PC-9 (cell line): ENCODE data around the gene ARL3. TPM values are rescaled to one million over a fixed set of nuclear protein-coding genes. Genes with fewer than 3 reads are reported as not detected.

Experiments
- BruUV-seq: library from RNA; stranded (reverse); fragments of 400-500 nt; replicated peaks from 2 replicates; lab custom pipeline; 2021; lab: Mats Ljungman, UMichigan
- CTCF ChIA-PET: fragments of 300-600 bp; sonication (Branson Sonifier 250); formaldehyde crosslinking; loops from one replicate; lab custom pipeline; 2022; ENCODE audit warnings: antibody characterized with exemption; lab: Charles Lee
- POLR2A ChIA-PET: fragments of 300-600 bp; sonication (Branson Sonifier 250); formaldehyde crosslinking; loops from one replicate; lab custom pipeline; 2022; ENCODE audit warnings: antibody characterized with exemption; ENCODE audit not compliant: unreplicated experiment; lab: Charles Lee
- DNase-seq, 2 experiments: peaks; one replicate each; pipeline versions ENCODE4 v3.0.0 to v3.0.0-alpha.2; 2015 to 2022; ENCODE audit warnings: mixed read lengths in 1 of 2
- H2AFZ ChIP-seq: fragments of 200-600 bp; sonication (generic); 2 replicates; pipeline ENCODE4 v1.8.1; 2017; ENCODE audit warnings: antibody characterized with exemption
- H3F3A ChIP-seq: fragments of 200-600 bp; sonication (generic); 2 replicates; pipeline ENCODE4 v1.8.1; 2017; ENCODE audit warnings: antibody characterized with exemption, mild to moderate bottlenecking, low read depth; ENCODE audit not compliant: insufficient read depth
- H3K27ac ChIP-seq: fragments of 200-600 bp; sonication (generic); 2 replicates; pipeline ENCODE4 v1.6.1; 2016; ENCODE audit warnings: mixed run types
- H3K27me3 ChIP-seq: fragments of 200-600 bp; sonication (generic); 2 replicates; pipeline ENCODE4 v1.6.1; 2016; ENCODE audit warnings: low read depth, mixed run types; ENCODE audit not compliant: insufficient read depth
- H3K36me3 ChIP-seq: fragments of 200-600 bp; sonication (generic); 2 replicates; pipeline ENCODE4 v1.6.1; 2016; ENCODE audit warnings: low read depth, mixed run types
- H3K4me1 ChIP-seq: fragments of 200-600 bp; sonication (generic); replicated peaks from 2 replicates; pipeline ENCODE4 v1.6.1; 2016; ENCODE audit warnings: mixed run types; ENCODE audit not compliant: insufficient read depth
- H3K4me2 ChIP-seq: fragments of 200-600 bp; sonication (generic); 2 replicates; pipeline ENCODE4 v1.6.1; 2017; ENCODE audit warnings: mixed run types
- H3K4me3 ChIP-seq: fragments of 200-600 bp; sonication (generic); 2 replicates; pipeline ENCODE4 v1.6.1; 2016; ENCODE audit warnings: mixed run types
- H3K79me2 ChIP-seq: fragments of 200-600 bp; sonication (generic); 2 replicates; pipeline ENCODE4 v1.6.1; 2017; ENCODE audit warnings: low read depth, mixed run types
- H3K9me2 ChIP-seq: fragments of 200-600 bp; sonication (generic); 2 replicates; pipeline ENCODE4 v1.8.1; 2017; ENCODE audit warnings: mild to moderate bottlenecking; ENCODE audit not compliant: insufficient read depth
- H3K9me3 ChIP-seq: fragments of 200-600 bp; sonication (generic); 2 replicates; pipeline ENCODE4 v1.8.1; 2016; ENCODE audit warnings: low read depth; ENCODE audit not compliant: insufficient read depth
- H4K20me1 ChIP-seq: fragments of 200-600 bp; sonication (generic); 2 replicates; pipeline ENCODE4 v1.8.1; 2017; ENCODE audit not compliant: insufficient read depth
- EZH2 ChIP-seq: fragments of 200-600 bp; sonication (generic); IDR thresholded peaks from 2 replicates; pipeline ENCODE4 v1.8.0; 2017; ENCODE audit warnings: antibody characterized with exemption, low read depth
- intact Hi-C: fragments of 100-400 bp; cut with micrococcal nuclease; formaldehyde crosslinking; loops from one replicate; pipeline ENCODE4 v1.10.0; 2022; ENCODE audit not compliant: unreplicated experiment
- total RNA-seq: library from RNA; stranded (reverse); gene quantifications from 2 replicates; pipeline ENCODE4 v1.2.3, GENCODE V29; 2021
- TF ChIP-seq, protein P1 (sequence below): fragments of 200-600 bp; sonication (generic); conservative IDR thresholded peaks from 2 replicates; pipeline ENCODE4 v1.6.1; 2017; ENCODE audit warnings: mixed run types, antibody characterized with exemption, mild to moderate bottlenecking, moderate library complexity

The ARL3 gene
- total RNA-seq, 1 experiment from 2014 or later: 9.7 TPM

DNA sequence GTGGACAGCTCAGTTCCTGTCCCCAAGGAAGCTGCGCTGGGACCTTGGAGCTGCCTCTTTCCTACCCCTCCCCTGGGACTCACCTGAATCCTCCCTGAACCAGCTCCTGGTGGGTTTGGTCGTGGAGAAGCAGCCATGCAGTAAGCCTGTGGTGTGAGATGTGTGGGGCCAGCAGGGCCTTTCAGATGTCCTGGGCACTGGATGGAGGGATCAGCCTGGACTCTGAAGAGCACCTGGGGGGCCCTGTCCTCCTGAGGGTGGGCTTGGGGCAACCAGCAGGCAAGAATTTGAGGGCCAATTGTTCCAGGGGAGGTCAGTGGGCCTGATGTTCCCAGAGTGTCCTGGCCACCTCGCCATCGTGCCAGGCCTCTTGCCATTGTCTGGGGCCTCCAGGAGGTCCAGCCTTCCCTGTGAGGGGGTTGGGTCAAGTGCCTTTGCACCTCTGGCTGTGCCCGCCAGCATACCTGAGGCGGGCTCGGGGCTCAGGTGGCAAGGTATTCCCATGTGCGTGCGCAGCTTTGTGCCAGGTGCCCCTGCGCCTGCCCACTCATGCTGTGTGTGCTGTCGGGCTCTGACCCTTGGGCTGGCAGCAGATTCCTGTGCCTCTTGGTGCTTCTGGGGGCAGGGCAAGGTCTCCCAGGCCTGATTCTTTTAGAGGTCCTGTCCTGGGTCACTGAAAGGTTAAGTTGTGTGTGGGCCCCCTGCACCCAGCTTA is 62.6 kb downstream of the ARL3 start:
- H4K20me1 ChIP-seq: peaks cover 54% of the 10 kb centered on the region
- H3K9me3 ChIP-seq: no peaks in the 10 kb centered on the region
- no peak overlapping the region for H2AFZ ChIP-seq
- no peak for DNase-seq
- ChIA-PET CTCF (no interaction called here), POLR2A (no interaction called here)
- intact Hi-C loops: no loop called here
- BruUV-seq: no TSS peak
- no peaks in the 10 kb centered on the region for H3K9me2 ChIP-seq
- TF ChIP-seq, protein P1, sequence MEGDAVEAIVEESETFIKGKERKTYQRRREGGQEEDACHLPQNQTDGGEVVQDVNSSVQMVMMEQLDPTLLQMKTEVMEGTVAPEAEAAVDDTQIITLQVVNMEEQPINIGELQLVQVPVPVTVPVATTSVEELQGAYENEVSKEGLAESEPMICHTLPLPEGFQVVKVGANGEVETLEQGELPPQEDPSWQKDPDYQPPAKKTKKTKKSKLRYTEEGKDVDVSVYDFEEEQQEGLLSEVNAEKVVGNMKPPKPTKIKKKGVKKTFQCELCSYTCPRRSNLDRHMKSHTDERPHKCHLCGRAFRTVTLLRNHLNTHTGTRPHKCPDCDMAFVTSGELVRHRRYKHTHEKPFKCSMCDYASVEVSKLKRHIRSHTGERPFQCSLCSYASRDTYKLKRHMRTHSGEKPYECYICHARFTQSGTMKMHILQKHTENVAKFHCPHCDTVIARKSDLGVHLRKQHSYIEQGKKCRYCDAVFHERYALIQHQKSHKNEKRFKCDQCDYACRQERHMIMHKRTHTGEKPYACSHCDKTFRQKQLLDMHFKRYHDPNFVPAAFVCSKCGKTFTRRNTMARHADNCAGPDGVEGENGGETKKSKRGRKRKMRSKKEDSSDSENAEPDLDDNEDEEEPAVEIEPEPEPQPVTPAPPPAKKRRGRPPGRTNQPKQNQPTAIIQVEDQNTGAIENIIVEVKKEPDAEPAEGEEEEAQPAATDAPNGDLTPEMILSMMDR: no peak
- no peak for TF ChIP-seq EZH2
- no peaks in the 10 kb centered on the region for H3K36me3 ChIP-seq
- H3K27me3 ChIP-seq: no peaks in the 10 kb centered on the region
- H3K4me3 ChIP-seq: no peak overlapping the region
- H3K79me2 ChIP-seq: peaks cover 73% of the 10 kb centered on the region
- H3K4me1 ChIP-seq: peaks cover 14% of the 10 kb centered on the region; the same call in 1 of the 2 replicates
- H3F3A ChIP-seq: peaks cover 3% of the 10 kb centered on the region; the same call in 1 of the 2 replicates
- no peak overlapping the region for H3K4me2 ChIP-seq
- H3K27ac ChIP-seq: no peak overlapping the region

DNA sequence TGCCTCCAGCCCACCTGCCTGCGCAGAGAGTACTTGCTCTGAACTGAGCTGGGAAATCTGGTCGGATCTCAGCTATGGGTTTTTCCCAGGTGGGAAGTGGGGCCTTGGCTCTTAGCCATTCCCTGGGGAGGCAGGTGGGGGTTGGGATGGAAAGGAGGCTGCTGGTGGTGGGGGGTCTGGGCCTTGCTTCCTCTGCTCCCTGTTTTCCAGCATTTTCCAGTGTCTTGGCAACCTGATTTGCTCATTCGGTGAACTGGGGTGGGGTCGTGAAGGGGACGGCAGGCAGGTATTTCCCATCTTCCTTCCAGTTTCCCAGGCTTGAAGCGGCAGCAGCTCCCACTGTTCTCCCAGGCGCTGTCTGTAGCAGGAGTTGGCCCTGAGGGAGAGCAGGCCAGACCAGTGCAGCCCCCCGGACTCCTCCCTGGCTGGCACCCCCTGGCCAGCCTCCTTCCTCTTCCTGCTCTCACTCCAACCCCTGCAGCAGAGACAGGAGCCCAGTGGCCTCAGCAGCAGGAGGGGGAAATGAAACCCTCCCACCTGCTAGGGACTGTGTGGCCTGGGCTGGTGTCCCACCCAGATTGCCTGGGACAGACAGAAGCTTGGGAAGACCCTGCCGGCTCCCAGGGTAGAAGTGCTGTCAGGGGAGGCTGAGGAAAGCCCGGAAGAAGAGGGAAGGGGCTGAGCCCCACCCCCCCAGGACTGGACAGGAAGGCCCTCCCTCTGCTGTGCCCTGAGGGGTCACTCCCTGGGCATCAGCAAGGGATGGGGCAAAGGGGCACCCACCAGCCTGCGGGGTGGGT is 63.3 kb downstream of the ARL3 start:
- Histone ChIP-seq H2AFZ (no peak overlapping the region), H4K20me1 (peaks cover 54% of the 10 kb centered on the region), H3K4me1 (peaks cover 14% of the 10 kb centered on the region; the same call in 1 of the 2 replicates), H3K9me2 (no peaks in the 10 kb centered on the region), H3K4me2 (no peak overlapping the region), H3K36me3 (no peaks in the 10 kb centered on the region), H3K27me3 (no peaks in the 10 kb centered on the region), H3K4me3 (no peak overlapping the region), H3K9me3 (no peaks in the 10 kb centered on the region), H3F3A (peaks cover 10% of the 10 kb centered on the region; the same call in 1 of the 2 replicates), H3K27ac (no peak overlapping the region), H3K79me2 (peaks cover 78% of the 10 kb centered on the region)
- no peak for TF ChIP-seq EZH2
- TF ChIP-seq, protein P1: no peak
- no TSS peak for BruUV-seq
- no peak for DNase-seq
- POLR2A ChIA-PET: no interaction called here
- intact Hi-C loops: no loop called here
- CTCF ChIA-PET: no interaction called here

DNA sequence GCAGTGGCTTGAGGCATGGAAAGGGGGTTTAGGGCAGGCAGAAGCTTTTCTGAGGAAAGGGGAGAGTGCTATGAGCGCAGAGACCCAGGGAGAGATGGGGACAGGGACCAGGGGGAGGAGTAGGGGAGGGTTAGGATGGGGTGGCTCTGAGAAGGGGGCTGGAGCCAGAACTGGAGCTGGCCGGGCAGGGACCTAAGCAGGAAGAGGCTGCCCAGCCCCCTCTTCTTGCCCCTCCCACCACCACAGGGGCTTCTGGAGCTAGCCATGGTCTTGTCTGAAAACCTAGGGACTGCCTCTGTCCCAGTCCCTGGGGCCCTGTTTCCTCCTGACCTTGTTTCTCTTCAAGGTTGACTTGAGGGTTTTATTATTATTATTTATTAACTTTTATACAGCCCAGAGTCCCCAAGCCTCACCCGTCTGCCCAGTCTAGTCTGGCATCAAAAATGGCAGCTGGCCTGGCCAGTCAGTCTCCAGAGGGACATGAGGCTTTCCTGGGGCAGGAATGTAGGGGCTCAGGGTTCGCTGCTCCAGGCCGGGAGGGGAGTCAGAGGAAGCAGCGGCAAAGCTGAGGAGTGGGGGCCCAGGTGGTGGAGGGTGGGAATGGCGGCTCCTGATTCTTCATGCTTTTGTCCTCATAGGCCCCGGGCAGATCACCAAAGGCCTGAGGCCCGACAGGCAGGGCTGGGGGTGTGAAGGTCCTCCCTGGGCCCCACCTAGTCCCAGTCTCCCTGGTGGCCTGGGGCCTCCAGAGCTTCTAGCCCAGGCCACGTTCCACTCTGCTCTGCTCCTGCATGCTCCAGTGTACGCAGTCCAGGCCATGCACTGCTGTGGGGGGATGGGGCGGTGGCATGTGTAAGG is 64.2 kb downstream of the ARL3 start:
- Histone ChIP-seq H3K9me2 (no peaks in the 10 kb centered on the region), H3K4me2 (no peak overlapping the region), H3K4me1 (peaks cover 14% of the 10 kb centered on the region; the same call in 1 of the 2 replicates), H3K36me3 (no peaks in the 10 kb centered on the region), H3K79me2 (peaks cover 86% of the 10 kb centered on the region), H3K27ac (no peak overlapping the region), H3K4me3 (no peak overlapping the region), H3K27me3 (no peaks in the 10 kb centered on the region), H2AFZ (no peak overlapping the region), H4K20me1 (peaks cover 54% of the 10 kb centered on the region), H3F3A (peaks cover 18% of the 10 kb centered on the region), H3K9me3 (no peaks in the 10 kb centered on the region)
- TF ChIP-seq, protein P1: no peak
- no peak for TF ChIP-seq EZH2
- no TSS peak for BruUV-seq
- ChIA-PET CTCF (no interaction called here), POLR2A (no interaction called here)
- intact Hi-C loops: loop anchor here (5.0 to 10.0 kb wide), 2 partner anchors 62 to 255 kb away; partner anchors contain the start of genes ARL3, NFKB2 and SFXN2
- DNase-seq: no peak
